ELR (cell line): ENCODE measurements around the gene KLHL2.
A peak's percentile ranks its signal among the peaks of the same experiment; 100 is the strongest.
"Not testable (repeated sequence)": the region's sequence is repeated elsewhere in the genome, so short reads cannot be mapped to it uniquely, and the experiment has no call there.

Experiments used
- DNase-seq: peaks from one replicate; pipeline ENCODE4 v3.0.0-alpha.2; 2015; ENCODE audit warnings: low read depth

The KLHL2 gene

DNA sequence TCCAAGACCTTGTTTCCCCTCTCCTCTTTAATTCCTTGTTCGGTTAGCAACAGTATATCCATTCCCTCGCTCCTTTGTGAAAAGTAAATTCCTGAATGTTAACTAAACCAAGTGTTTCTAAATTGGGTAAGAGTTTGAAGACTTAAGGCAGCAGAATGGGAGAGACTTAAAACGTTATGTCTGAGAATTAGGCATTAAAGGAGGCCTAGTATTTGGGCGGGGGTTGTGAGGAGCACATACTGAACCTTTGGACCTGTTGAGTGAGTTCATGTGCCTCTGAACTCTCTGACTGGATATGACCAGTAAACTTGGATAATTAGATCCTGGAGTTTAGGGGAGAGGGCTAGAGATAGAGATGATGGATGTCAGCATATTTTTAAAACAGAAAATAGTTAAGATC is 121.3 kb downstream of the KLHL2 start:
- DNase-seq, result no peak

DNA sequence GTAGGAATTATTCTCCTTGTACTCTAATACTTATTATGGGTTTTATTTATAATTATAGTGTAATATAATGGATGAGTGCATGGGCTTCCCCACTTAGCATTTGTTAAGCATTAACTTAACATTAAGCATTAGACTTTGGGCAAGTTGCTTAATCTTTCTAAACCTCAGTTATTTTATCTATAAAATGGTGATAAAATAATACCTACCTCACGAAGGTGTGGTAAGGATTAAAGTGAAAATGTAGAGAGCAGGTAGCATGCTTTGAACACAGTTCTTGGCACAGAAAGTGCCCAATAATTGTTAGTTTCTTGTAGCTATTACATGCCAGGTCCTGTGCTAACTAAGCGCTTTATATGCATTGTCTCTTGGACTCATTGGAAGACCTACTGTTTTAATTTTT is 122.7 kb downstream of the KLHL2 start:
- DNase-seq, result no peak

DNA sequence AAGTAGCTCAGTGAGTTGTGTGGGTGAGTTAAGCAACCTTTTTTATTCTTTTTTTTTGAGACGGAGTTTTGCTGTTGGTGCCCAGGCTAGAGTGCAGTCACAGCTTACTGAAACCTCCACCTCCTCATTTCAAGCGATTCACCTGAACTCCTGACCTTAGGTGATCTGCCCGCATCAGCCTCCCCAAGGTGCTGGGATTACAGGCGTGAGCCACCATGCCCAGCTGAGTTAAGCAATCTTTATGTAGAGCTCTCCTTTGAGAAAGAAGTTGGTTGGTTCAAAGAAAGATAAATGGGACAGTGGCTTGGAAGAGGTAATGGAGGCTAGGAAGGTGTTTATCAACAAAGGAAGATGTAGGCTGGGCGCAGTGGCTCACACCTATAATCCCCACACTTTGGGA is 123.3 kb downstream of the KLHL2 start:
- no peak for DNase-seq

DNA sequence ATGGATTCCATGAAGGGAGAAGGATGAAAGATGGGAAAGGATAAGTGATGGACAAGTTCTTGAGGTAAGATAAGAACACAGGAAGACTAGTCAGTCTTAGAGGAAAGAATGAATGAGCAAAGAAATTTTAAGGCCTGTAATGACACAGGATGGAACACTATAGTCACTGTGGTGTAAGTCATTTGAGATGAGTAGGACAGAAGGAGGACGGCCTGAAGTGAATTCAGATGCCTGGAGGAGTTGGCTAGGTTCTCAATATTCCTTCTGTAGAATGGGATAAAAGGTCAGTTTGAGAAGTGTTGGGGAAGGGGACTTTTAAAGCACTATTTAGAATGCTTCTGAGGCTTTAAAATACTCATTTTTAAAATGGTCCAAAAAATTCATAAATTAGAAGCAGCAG is 124.0 kb downstream of the KLHL2 start:
- peak; percentile 18 for DNase-seq

DNA sequence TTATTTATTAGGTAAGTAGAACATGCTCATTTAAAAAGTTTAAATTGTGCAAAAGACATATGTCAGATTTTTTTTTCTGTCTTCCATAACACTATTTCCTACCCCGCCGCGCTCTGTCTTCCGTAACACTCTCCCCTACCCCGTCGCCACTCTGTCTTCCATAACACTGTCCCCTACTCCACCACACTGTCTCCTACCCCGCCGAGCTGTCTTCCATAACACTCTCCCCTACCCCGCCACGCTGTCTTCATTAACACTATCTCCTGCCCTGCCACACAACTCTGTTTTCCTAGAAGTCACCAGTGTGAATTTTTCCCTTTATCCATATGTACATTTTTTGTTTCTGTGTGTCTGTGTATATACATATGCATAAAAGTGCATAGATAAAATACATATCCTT is 124.5 kb downstream of the KLHL2 start:
- DNase-seq, result no peak

DNA sequence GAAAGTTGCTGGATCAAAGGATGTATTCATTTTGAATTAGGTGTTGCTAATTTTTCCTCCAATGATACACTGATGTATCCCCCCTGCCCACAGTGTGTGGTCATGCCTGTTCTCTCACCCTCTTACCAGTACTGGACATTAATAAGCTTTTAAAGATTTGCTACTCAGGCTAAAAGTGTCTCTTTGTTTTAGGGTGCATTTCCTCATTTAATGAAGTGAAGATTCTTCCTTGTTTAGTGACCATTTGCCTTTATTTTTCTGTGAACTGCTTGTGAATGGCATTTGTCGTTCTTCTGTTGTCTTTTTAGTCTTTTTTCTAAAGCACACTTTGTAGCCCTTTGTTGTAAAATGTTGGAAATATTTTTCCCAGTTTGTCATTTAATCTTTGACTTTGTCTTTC is 125.1 kb downstream of the KLHL2 start:
- DNase-seq, result no peak

DNA sequence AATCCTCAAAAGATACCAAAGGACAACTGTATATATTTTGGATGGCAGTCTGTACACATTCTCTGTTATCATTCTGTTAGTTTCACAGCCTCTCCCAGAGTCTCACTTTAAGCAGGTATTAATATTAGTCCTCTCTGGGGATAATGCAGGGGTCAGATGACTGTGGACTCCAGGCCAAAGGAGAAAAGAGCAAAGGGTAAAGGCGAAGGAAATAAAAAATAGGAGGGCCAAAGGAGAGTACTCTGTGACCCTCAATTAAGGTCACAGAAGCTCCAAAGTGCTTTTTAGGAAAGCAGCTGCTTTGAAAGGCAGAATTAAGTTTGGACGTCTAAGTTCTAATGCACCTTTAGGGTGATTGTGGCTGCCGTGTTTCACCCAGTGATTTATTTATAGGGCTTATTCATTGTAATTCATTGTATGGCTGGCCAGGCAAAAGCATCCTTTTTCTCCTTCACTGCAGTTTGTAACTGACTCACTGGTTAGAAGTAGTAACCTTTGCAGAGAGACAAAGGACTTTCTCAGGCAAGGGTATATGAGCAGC is 127.9 kb downstream of the KLHL2 start:
- DNase-seq, result no peak

DNA sequence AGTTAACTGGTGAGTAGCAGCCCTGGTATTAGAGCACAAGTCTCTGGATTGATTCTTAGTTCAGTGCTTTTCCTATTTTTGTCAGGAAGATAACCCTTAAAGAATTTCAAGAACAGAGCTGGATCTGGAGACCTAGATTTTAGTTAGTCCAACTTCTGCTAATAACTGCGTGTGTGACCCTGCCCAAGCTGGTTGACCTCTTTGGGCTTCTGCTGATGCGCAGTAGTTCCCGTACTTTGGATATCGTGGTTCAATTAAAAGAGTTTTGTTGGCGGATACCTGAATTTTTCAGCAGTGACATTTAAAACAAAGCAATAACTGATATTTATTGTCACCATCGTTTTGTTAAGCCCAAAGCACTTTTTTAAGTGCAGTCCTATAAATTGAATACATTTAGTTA is 129.4 kb downstream of the KLHL2 start:
- DNase-seq, result no peak

DNA sequence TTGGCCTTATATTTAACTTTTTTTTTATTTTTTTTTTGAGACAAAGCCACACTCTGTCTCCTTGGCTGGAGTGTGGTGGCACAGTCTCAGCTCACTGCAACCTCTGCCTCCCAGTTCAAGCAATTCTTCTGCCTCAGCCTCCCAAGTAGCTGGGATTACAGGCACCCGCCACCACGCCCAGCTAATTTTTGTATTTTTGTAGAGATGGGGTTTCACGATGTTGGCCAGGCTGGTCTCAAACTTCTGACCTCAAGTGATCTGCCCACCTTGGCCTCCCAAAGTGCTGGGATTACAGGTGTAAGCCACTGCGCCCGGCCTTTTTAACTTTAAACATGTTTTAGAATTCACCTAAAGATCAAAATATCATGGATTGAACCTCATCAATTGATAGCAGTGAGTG is 135.0 kb downstream of the KLHL2 start:
- not testable (repeated sequence) for DNase-seq

DNA sequence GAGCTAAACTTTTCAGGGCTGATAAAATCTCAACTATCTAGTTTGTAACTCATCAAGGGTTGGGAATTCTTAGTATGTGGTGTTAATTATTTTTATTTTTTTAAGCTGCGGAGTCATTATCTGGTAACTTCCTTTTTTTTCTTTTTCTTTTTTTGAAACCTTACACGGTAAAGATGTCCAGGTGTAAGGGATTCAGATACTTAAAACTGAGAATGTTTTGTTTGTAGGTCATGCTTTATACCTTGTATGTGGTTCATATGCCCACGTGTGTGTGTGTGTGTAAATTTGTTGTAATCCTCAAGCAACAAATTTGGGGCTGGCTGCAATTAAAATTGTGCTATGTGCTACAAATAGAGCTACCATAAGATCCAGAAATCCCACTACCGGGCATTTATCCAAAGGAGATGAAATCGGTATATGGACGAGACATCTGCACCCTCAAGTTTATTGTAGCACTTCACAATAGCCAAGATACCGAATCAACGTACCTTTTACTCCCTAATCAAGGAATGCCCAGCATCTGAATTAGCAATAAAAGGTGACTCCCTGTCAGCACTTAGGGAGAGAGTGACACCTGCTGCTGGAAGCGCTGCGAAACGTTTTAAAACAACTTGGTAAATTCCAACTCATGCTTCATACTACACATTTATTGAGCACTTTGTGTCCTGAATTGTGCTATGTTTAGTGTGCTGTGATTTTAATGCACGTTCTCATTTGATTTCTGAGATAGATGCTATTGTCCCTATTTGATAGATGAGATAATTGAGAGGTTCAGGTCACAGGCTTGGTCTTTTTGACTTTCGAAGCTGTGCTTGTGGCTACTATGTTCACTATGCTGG is 136.2 kb downstream of the KLHL2 start:
- DNase-seq, result peak; percentile 22

DNA sequence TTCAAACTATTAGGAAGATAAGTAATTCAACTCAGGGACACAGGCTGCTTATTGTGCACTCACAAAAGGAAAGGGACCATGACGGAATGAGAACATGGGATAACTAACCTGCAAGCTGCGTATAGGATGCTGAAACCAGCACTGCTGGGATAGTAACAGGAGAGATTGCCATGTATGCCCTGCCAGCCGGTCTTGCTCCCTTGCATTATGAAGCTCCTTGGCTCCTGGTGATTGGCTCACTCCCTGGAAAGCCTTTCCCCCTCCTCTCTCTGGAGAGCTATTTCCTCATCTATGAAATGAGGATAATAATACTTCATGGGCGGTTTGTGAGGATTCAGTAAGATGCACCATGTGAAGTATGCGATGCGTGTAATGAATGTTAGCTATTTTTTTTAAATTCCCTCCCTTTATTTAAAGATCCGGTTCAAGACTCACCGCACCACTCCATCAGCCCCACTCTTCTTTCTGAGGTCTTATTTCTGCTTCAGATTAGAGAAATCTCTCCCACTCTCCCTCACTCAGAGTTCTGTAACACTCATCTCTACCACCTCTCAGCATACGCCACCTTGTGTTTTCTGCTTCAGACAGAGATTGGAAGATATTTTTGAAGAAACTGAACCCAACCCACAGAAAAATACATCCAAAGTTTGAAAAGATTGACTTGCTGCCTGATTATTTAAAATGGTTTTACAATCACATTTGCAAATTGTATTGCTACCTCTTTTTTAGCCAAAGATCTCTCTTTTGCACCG is 138.5 kb downstream of the KLHL2 start:
- no peak for DNase-seq

DNA sequence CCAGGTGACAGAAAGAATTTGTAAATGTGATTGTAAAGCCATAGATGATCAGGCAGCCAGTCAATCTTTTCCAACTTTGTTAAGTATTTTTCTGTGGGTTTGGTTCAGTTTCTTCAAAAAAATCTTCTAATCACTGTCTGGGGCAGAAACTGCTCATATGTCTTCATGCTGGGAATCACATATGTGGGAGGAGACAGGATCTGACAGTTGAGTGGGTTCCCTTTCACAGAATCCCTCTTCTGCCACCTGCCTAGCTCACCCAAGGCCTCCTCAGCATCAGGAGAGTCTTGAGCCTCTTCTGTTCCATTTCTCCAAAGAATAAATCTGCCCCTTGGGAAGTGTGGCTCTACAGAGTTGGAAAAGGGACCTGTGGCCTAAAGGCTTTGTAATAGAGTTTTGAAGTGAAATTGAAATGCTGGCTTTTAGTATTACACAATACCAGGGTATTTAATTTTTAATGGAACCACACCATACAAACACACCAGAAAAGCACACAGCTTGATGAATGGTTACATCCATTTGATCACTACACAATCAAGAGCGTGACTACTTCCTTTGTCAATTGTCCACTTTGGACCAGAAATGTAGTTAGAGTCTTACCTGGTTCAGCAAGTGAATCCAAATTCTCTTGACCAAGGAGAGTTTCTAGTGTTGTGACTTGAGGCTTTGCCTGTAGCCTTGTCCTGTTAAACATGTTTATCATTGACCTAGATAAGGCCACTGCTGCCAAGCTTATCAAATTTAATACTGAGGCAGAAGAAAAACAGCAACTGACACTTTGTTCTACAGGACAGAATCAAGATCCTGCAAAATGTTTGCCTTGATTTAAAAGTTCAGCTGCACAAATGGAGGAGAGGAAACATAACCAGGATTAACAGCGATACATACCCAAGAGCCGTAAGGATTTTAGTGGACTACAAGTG is 140.5 kb downstream of the KLHL2 start:
- no peak for DNase-seq

DNA sequence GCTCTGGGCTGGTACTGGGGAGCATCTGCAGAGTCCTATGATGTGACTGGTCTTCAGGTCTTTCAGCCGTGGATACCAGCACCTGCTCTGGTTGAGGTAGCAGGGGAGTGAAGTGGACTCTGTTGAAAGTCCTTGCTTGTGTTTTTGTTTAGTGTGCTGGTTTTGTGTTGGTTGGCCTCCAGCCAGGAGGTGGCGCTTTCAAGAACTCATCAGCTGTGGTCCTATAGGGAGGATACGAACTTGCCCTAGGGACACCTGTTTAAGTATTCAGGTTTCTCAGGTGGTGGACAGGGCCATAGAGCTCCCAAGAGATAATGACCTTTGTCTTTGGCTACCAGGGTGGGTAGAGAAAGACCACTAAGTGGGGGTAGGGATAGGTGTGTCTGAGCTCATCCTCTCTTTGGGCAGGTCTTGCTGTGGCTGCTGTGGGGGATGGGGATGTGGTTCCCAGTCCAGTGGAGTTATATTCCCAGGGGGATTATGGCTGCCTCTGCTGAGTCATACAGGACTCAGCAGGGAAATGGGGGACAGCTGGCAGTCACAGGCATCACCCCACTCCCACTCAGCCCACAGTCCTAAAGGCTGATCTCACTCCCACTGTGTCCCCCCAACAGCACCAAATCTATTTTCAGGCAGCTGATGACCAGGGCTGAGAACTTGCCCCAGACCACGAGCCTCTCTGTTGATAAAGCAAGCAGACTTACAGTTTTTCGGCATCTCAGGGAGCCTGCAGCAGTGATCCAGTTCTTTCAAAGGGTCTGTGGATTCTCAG is 144.2 kb downstream of the KLHL2 start:
- DNase-seq, result no peak

DNA sequence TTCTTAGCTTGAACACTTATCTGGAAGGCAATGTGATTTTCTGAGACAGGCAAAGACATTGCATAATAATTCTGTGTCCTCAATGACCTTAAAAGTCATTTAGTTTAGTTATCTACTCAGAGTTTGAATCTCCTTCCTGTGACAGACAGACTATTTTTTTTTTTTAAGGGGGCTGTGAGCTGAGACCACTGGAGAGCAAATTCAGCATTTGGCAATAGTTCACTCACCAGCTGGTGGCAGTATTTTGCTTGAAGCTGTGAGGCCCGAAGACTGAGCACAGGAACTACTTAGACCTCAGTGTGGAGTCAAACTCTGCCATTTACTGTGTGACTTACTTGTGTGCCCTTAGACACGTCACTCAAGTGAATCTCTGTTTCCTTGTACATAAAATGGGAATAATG is 148.5 kb downstream of the KLHL2 start:
- DNase-seq, result peak; percentile 42

DNA sequence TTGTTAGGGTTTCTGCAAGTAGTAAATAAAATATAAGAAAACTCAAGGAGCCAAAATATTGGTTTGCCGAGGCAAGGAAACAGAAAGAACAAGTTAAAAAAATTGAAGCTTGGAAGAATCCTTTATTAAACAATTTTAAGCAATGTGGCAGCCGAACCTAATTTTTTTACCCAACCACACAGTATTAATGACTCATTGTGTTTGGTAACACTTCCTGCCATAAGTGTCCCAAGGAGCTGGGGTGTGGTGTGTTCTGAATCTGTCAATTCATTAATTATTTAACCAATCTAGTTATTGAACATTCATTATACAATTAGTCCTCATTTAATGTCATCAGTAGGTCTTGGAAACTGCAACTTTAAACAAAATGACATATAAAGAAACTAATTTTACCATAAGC is 152.1 kb downstream of the KLHL2 start:
- peak; percentile 22 for DNase-seq

DNA sequence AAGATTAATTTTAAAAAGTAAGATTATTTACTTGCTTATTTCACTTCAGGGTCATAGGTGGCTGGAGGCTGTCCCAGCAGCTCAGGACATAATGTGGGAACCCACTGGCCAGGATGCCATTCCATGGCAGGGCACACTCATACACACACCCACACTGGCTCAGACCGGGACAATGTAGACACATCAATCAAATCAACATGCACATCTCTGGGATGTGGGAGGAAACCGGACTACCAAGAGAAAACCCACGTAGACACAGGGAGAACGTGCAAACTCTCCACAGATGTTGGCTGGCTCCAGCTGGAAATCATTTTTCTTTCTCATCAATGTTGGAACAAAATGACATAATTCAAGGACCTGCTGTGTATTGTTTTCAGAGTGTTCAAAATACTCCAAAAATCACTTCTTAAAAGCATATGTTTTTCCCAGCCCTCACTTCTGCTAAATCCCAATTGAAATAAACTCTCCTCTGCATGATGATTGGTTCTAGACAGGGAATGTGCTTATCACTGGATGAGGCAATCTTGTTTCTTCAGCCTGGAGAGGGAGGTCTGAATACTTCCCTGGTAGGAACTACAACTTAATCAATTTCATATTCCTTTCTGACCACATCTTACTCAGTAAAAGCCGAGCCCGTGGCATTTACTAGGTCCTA is 152.8 kb downstream of the KLHL2 start:
- no peak for DNase-seq

DNA sequence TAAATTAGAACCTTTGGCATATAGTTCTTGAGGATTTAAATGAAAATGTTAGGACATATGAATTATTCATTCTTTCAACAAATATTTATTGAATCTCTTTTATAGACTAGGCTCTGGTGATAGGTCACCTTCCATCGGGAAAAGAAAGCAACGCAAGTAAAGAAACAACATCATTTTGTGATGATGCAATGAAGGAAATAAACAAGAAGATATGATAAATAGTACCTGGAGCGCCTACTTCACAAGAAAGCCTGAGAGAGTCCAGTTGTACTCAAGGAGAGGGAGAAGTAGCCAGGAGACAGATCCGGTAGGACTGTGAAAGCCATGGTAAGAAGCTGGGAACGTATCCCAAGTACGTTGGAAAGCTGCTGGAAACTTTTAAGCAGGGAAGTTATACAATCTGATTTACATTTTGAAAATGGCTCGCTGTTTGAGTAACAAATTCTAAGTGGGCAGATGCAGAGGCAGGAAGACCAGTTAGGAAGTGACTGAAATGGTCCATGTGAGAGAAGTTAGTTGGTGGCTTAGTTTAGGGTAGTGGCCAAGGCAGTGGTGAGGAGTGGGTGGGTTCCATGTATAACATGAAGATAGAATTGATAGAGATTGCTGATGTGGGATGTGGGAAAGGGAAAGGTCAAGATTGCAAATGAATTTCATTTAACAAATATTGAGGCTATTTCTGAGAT is 153.8 kb downstream of the KLHL2 start:
- DNase-seq, result no peak

DNA sequence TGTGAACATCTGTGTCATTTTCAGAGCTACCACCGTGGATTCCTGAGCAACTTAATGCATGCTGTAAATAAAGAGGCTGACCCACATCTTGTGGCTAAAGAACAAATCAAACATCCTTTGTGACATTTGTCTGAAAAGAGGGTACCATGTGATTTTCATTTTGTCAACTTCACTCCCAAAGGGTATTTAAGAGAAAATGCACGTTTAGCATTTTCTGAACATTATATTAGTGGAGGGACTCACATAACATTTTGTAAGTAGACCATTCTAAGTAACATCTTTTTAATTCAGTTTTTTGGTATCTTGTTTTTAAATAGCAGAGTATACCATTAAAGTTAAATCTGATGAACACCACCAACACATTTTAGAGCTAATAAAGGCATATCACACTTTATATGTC is 154.4 kb downstream of the KLHL2 start:
- no peak for DNase-seq

DNA sequence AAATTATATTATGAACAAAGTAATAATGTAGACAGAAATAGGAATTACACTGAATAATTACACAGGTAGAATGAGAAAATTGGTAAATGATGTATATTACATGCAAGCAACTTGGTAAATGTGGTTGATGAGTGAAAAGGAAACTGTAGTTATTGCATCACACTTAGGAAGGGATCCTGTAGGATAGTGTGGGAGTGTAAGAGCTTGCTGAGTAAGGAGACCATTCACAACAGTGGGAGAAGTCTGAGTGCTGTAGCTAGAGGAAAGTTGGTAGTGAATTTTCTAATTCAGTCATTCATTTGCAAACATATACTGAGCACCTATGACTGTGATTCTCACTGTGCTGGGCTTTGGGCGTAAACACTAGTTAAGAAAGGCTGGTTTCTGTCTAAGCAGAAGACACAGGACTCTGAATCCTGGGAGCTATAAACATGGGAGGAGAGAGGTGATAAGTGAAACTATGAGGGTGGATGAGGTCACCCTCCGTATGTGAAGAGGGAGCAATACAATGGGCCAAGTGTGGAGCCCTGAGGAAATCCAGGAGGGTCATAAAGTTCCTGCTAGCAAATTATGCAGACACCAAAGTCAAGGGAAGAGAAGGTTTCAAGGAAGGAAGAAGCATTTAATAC is 157.2 kb downstream of the KLHL2 start:
- DNase-seq, result peak; percentile 25

DNA sequence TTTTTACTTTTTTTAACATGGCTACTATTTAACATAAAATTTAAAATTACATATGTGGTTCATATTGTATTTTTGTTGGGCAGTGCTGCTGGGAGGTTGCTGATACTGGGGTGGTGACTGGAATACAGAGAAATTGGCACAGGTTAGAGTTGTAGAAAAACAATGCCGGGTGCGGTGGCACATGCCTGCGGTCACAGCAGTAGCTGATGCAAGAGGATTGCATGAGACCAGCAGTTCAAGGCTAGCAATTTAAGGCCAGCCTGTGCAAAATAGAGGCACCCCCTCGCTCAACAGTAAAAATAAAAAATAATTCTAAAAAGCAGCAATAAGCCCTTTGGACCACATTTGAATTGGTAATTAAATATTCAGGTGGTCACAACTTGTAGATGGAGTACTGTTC is 159.7 kb downstream of the KLHL2 start:
- no peak for DNase-seq
